ENCODE measurements around the gene OR10A4. TPM values are rescaled to one million over a fixed set of nuclear protein-coding genes. Genes with fewer than 3 reads are reported as not detected.
"Not testable (repeated sequence)": the region's sequence is repeated elsewhere in the genome, so short reads cannot be mapped to it uniquely, and the experiment has no call there.

OR10A4 gene
- total and polyA plus RNA-seq, 5 donors from 2014 or later, result not detected

DNA sequence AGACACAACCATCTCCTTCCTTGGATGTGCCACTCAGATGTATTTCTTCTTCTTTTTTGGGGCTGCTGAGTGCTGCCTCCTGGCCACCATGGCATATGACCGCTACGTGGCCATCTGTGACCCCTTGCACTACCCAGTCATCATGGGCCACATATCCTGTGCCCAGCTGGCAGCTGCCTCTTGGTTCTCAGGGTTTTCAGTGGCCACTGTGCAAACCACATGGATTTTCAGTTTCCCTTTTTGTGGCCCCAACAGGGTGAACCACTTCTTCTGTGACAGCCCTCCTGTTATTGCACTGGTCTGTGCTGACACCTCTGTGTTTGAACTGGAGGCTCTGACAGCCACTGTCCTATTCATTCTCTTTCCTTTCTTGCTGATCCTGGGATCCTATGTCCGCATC, 489 bp downstream of the OR10A4 start:
- DNase-seq (no peak), ATAC-seq (ENCODE audit: low read depth in 2 of 2) (no peak)
- Mint-ChIP-seq H3K27me3 (peaks cover 4% of the 10 kb centered on the region), H3K9me3 (peaks cover 0 to 1% (median 0%) of the 10 kb centered on the region in 7 donors), H3K36me3 (no peaks in the 10 kb centered on the region), H3K4me1 (no peaks in the 10 kb centered on the region), H3K4me3 (no peak overlapping the region), H3K27ac (no peak overlapping the region)
- no peak overlapping the region for H3K27ac ChIP-seq (ENCODE audit: insufficient read depth, low read length, poor library complexity, severe bottlenecking)
- H3K36me3 ChIP-seq (ENCODE audit: control insufficient read depth, insufficient read depth, low read length), result no peaks in the 10 kb centered on the region
- H3K4me3 ChIP-seq (ENCODE audit: low read depth, low read length), result no peak overlapping the region
- no peaks in the 10 kb centered on the region for H3K27me3 ChIP-seq (ENCODE audit: control insufficient read depth, insufficient read depth, low read length)
- no peaks in the 10 kb centered on the region for H3K4me1 ChIP-seq (ENCODE audit: control insufficient read depth, insufficient read depth, low read length, poor library complexity, severe bottlenecking)
- H3K9me3 ChIP-seq (ENCODE audit: control insufficient read depth in 2 of 2, low read length in 2 of 2), result no peaks in the 10 kb centered on the region

- no peaks in the 10 kb centered on the region for H3K4me1 ChIP-seq (ENCODE audit: control insufficient read depth, insufficient read depth, low read length, poor library complexity, severe bottlenecking)
- Mint-ChIP-seq H3K27me3 (peaks cover 15% of the 10 kb centered on the region), H3K27ac (no peak overlapping the region), H3K9me3 (peaks cover 0 to 6% (median 0%) of the 10 kb centered on the region in 7 donors), H3K36me3 (no peaks in the 10 kb centered on the region), H3K4me3 (no peak overlapping the region), H3K4me1 (no peaks in the 10 kb centered on the region)
- H3K36me3 ChIP-seq (ENCODE audit: control insufficient read depth, insufficient read depth, low read length), result no peaks in the 10 kb centered on the region
- no peak for DNase-seq
- no peak for ATAC-seq (ENCODE audit: low read depth in 2 of 2)
- H3K27ac ChIP-seq (ENCODE audit: insufficient read depth, low read length, poor library complexity, severe bottlenecking), result no peak overlapping the region
- no peak overlapping the region for H3K4me3 ChIP-seq (ENCODE audit: low read depth, low read length)
- H3K9me3 ChIP-seq (ENCODE audit: control insufficient read depth in 2 of 2, low read length in 2 of 2), result no peaks in the 10 kb centered on the region
- H3K27me3 ChIP-seq (ENCODE audit: control insufficient read depth, insufficient read depth, low read length), result peaks cover 2% of the 10 kb centered on the region
Measured at GRCh38 chr11:6882751-6883150, 6.3 kb downstream of the OR10A4 start.

GRCh38 chr11:6887711-6888110, 11.3 kb downstream of the OR10A4 start:
- DNase-seq; H3K27me3 ChIP-seq (ENCODE audit: control insufficient read depth, insufficient read depth, low read length); H3K4me3 Mint-ChIP-seq; H3K36me3 ChIP-seq (ENCODE audit: control insufficient read depth, insufficient read depth, low read length); H3K9me3 ChIP-seq (ENCODE audit: control insufficient read depth in 2 of 2, low read length in 2 of 2); H3K4me1 Mint-ChIP-seq; ATAC-seq (ENCODE audit: low read depth in 2 of 2); H3K36me3 Mint-ChIP-seq; H3K4me1 ChIP-seq (ENCODE audit: control insufficient read depth, insufficient read depth, low read length, poor library complexity, severe bottlenecking); H3K27ac ChIP-seq (ENCODE audit: insufficient read depth, low read length, poor library complexity, severe bottlenecking); H3K27ac Mint-ChIP-seq; H3K4me3 ChIP-seq (ENCODE audit: low read depth, low read length): not testable (repeated sequence)
- H3K27me3 Mint-ChIP-seq, result peaks cover 11% of the 10 kb centered on the region
- peaks cover 0 to 10% (median 0%) of the 10 kb centered on the region in 7 donors for H3K9me3 Mint-ChIP-seq

GRCh38 chr11:6888830-6889229, 12.4 kb downstream of the OR10A4 start:
- no peak for DNase-seq

DNA sequence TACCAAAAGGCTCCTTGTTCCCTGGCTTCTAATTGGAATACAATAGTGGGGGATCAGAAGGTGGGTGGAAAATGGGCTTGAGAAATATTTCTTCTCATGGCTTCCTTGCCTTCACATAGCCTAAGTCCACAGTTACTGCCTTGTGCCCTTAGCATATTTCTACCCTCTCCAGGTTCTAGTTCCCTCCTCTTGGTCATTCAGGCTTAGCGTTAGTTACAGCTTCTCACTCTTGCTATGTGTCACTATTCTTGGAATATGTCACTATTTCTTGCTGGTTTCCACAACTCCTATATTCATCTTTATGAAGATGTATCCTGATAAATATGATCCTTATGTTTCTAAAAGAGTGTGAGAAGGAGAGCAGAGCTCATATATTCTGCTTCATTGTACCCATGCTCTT, 13.4 kb downstream of the OR10A4 start:
- no peaks in the 10 kb centered on the region for H3K4me1 Mint-ChIP-seq
- no peak overlapping the region for H3K27ac ChIP-seq (ENCODE audit: insufficient read depth, low read length, poor library complexity, severe bottlenecking)

More at GRCh38 chr11:6888830-6889229, 12.4 kb downstream of the OR10A4 start:
- H3K27ac Mint-ChIP-seq, result no peak overlapping the region
- peaks cover 0 to 10% (median 0%) of the 10 kb centered on the region in 7 donors for H3K9me3 Mint-ChIP-seq
- no peaks in the 10 kb centered on the region for H3K9me3 ChIP-seq (ENCODE audit: control insufficient read depth in 2 of 2, low read length in 2 of 2)
- H3K36me3 Mint-ChIP-seq, result no peaks in the 10 kb centered on the region
- H3K4me1 ChIP-seq (ENCODE audit: control insufficient read depth, insufficient read depth, low read length, poor library complexity, severe bottlenecking), result no peaks in the 10 kb centered on the region
- H3K36me3 ChIP-seq (ENCODE audit: control insufficient read depth, insufficient read depth, low read length), result no peaks in the 10 kb centered on the region
- no peak for ATAC-seq (ENCODE audit: low read depth in 2 of 2)
- no peak overlapping the region for H3K4me3 Mint-ChIP-seq
- H3K27me3 Mint-ChIP-seq, result peaks cover 11% of the 10 kb centered on the region
- no peak overlapping the region for H3K27ac ChIP-seq (ENCODE audit: insufficient read depth, low read length, poor library complexity, severe bottlenecking)
- H3K4me1 Mint-ChIP-seq, result no peaks in the 10 kb centered on the region
- H3K4me3 ChIP-seq (ENCODE audit: low read depth, low read length), result no peak overlapping the region
- H3K27me3 ChIP-seq (ENCODE audit: control insufficient read depth, insufficient read depth, low read length), result peaks cover 6% of the 10 kb centered on the region

GRCh38 chr11:6892400-6892799, 16.0 kb downstream of the OR10A4 start, which contains the start of gene OR2D2:
Gene OR2D2 (minus strand): TSS chr11:6892500. CDS start chr11:6892500, 0 bp downstream.
- Histone ChIP-seq H3K36me3 (ENCODE audit: control insufficient read depth, insufficient read depth, low read length) (no peaks in the 10 kb centered on the region), H3K27me3 (ENCODE audit: control insufficient read depth, insufficient read depth, low read length) (peaks cover 6% of the 10 kb centered on the region), H3K4me1 (ENCODE audit: control insufficient read depth, insufficient read depth, low read length, poor library complexity, severe bottlenecking) (no peaks in the 10 kb centered on the region), H3K27ac (ENCODE audit: insufficient read depth, low read length, poor library complexity, severe bottlenecking) (no peak within 1 kb of the TSS), H3K9me3 (ENCODE audit: control insufficient read depth in 2 of 2, low read length in 2 of 2) (no peaks in the 10 kb centered on the region), H3K4me3 (ENCODE audit: low read depth, low read length) (no peak within 1 kb of the TSS)
- Mint-ChIP-seq H3K9me3 (peaks cover 0 to 5% (median 0%) of the 10 kb centered on the region in 7 donors), H3K27ac (no peak within 1 kb of the TSS), H3K4me1 (no peaks in the 10 kb centered on the region), H3K36me3 (no peaks in the 10 kb centered on the region), H3K4me3 (no peak within 1 kb of the TSS), H3K27me3 (peaks cover 6% of the 10 kb centered on the region)
- DNase-seq, result no peak
- ATAC-seq (ENCODE audit: low read depth in 2 of 2), result no peak

More for the DNA sequence above, 13.4 kb downstream of the OR10A4 start:
- Mint-ChIP-seq H3K9me3 (peaks cover 0 to 10% (median 0%) of the 10 kb centered on the region in 7 donors), H3K27me3 (peaks cover 8% of the 10 kb centered on the region), H3K36me3 (no peaks in the 10 kb centered on the region), H3K27ac (no peak overlapping the region), H3K4me3 (no peak overlapping the region)
- no peak overlapping the region for H3K4me3 ChIP-seq (ENCODE audit: low read depth, low read length)
- no peaks in the 10 kb centered on the region for H3K36me3 ChIP-seq (ENCODE audit: control insufficient read depth, insufficient read depth, low read length)
- ATAC-seq (ENCODE audit: low read depth in 2 of 2) (no peak), DNase-seq (no peak)
- no peaks in the 10 kb centered on the region for H3K9me3 ChIP-seq (ENCODE audit: control insufficient read depth in 2 of 2, low read length in 2 of 2)
- H3K4me1 ChIP-seq (ENCODE audit: control insufficient read depth, insufficient read depth, low read length, poor library complexity, severe bottlenecking), result no peaks in the 10 kb centered on the region
- peaks cover 6% of the 10 kb centered on the region for H3K27me3 ChIP-seq (ENCODE audit: control insufficient read depth, insufficient read depth, low read length)

DNA sequence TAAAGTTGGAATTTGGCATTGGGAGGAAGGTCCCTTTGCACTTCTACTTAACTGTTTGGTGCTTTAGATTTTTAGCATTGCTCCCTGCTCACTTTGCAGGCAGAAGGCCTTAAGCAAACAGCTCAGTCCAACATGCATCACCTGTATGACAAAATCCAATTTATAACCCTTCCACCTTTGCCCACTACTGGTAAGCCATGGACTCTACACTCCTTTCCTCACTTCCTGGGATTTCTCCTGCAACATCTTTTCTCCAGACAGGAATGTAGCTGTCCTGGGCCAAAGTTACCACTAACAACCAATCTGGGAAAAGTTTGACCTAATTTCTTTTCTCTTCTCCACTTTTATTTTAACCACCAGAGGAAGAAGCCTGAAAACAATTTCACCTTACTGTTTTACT, 17.7 kb downstream of the OR10A4 start:
- ATAC-seq (ENCODE audit: low read depth in 2 of 2), result no peak
- peaks cover 6% of the 10 kb centered on the region for H3K27me3 ChIP-seq (ENCODE audit: control insufficient read depth, insufficient read depth, low read length)
- H3K27ac ChIP-seq (ENCODE audit: insufficient read depth, low read length, poor library complexity, severe bottlenecking), result no peak overlapping the region
- Mint-ChIP-seq H3K36me3 (no peaks in the 10 kb centered on the region), H3K9me3 (peaks cover 0 to 4% (median 0%) of the 10 kb centered on the region in 7 donors), H3K27ac (no peak overlapping the region), H3K4me1 (no peaks in the 10 kb centered on the region), H3K27me3 (peaks cover 6% of the 10 kb centered on the region), H3K4me3 (no peak overlapping the region)
- H3K4me3 ChIP-seq (ENCODE audit: low read depth, low read length), result no peak overlapping the region
- H3K4me1 ChIP-seq (ENCODE audit: control insufficient read depth, insufficient read depth, low read length, poor library complexity, severe bottlenecking), result no peaks in the 10 kb centered on the region
- no peak for DNase-seq
- H3K9me3 ChIP-seq (ENCODE audit: control insufficient read depth in 2 of 2, low read length in 2 of 2), result no peaks in the 10 kb centered on the region
- no peaks in the 10 kb centered on the region for H3K36me3 ChIP-seq (ENCODE audit: control insufficient read depth, insufficient read depth, low read length)

GRCh38 chr11:6895010-6895409, 18.6 kb downstream of the OR10A4 start:
- H3K4me1 Mint-ChIP-seq, result no peaks in the 10 kb centered on the region
- ATAC-seq (ENCODE audit: low read depth in 2 of 2) (no peak), DNase-seq (no peak)
- H3K27me3 Mint-ChIP-seq, result peaks cover 6% of the 10 kb centered on the region
- peaks cover 0 to 2% (median 0%) of the 10 kb centered on the region in 7 donors for H3K9me3 Mint-ChIP-seq
- H3K27ac ChIP-seq (ENCODE audit: insufficient read depth, low read length, poor library complexity, severe bottlenecking), result no peak overlapping the region
- H3K27me3 ChIP-seq (ENCODE audit: control insufficient read depth, insufficient read depth, low read length), result peaks cover 6% of the 10 kb centered on the region
- no peaks in the 10 kb centered on the region for H3K4me1 ChIP-seq (ENCODE audit: control insufficient read depth, insufficient read depth, low read length, poor library complexity, severe bottlenecking)
- H3K36me3 ChIP-seq (ENCODE audit: control insufficient read depth, insufficient read depth, low read length), result no peaks in the 10 kb centered on the region
- no peak overlapping the region for H3K27ac Mint-ChIP-seq
- no peaks in the 10 kb centered on the region for H3K9me3 ChIP-seq (ENCODE audit: control insufficient read depth in 2 of 2, low read length in 2 of 2)
- no peak overlapping the region for H3K4me3 Mint-ChIP-seq
- no peak overlapping the region for H3K4me3 ChIP-seq (ENCODE audit: low read depth, low read length)
- no peaks in the 10 kb centered on the region for H3K36me3 Mint-ChIP-seq

All from CD4-positive, CD25-positive, alpha-beta regulatory T cell (primary cell).